A673 (cell line): ENCODE results near the gene ECM2. TPM values are rescaled to one million over a fixed set of nuclear protein-coding genes. Genes with fewer than 3 reads are reported as not detected.

Experiments
- BruUV-seq: library from RNA; stranded (reverse); fragments of 400-500 nt; replicated peaks from 2 replicates; lab custom pipeline; 2021; lab: Mats Ljungman, UMichigan
- CTCF ChIA-PET: fragments of 300-600 bp; sonication (Branson Sonifier 250); formaldehyde crosslinking; loops from one replicate; lab custom pipeline; 2022; ENCODE audit warnings: antibody characterized with exemption; lab: Charles Lee
- POLR2A ChIA-PET: fragments of 300-600 bp; sonication (Branson Sonifier 250); formaldehyde crosslinking; loops from one replicate; lab custom pipeline; 2022; ENCODE audit warnings: antibody characterized with exemption; ENCODE audit not compliant: low non-redundant PET; lab: Charles Lee
- DNase-seq: peaks from one replicate; pipeline ENCODE4 v3.0.0-alpha.2; 2015; ENCODE audit warnings: low spot score
- H3K27ac ChIP-seq: fragments of 200-600 bp; sonication (generic); 2 replicates; pipeline ENCODE4 v1.5.1; 2016; ENCODE audit warnings: mixed run types, low read depth, mild to moderate bottlenecking, mixed read lengths, antibody characterized with exemption, low read length; ENCODE audit not compliant: poor library complexity, severe bottlenecking
- H3K27me3 ChIP-seq: fragments of 200-600 bp; sonication (generic); replicated peaks from 2 replicates; pipeline ENCODE4 v1.6.1; 2017; ENCODE audit warnings: mixed run types, low read depth, mild to moderate bottlenecking, mixed read lengths, antibody characterized with exemption, low read length; ENCODE audit not compliant: insufficient read depth, poor library complexity
- H3K36me3 ChIP-seq: fragments of 200-600 bp; sonication (generic); 2 replicates; pipeline ENCODE4 v1.6.1; 2016; ENCODE audit warnings: mixed run types, mild to moderate bottlenecking, mixed read lengths, antibody characterized with exemption, low read length; ENCODE audit not compliant: insufficient read depth, poor library complexity, severe bottlenecking
- H3K4me1 ChIP-seq: fragments of 200-600 bp; sonication (generic); 2 replicates; pipeline ENCODE4 v1.6.1; 2017; ENCODE audit warnings: mixed run types, mild to moderate bottlenecking, mixed read lengths, antibody characterized with exemption, low read length; ENCODE audit not compliant: insufficient read depth, poor library complexity, severe bottlenecking
- H3K4me3 ChIP-seq: fragments of 200-600 bp; sonication (generic); 2 replicates; pipeline ENCODE4 v1.5.1; 2016; ENCODE audit warnings: low read depth, mixed run types, mild to moderate bottlenecking, mixed read lengths, low read length; ENCODE audit not compliant: poor library complexity, severe bottlenecking
- H3K9me3 ChIP-seq: fragments of 200-600 bp; sonication (generic); 2 replicates; pipeline ENCODE4 v1.6.1; 2016; ENCODE audit warnings: mixed run types, low read depth, mild to moderate bottlenecking, mixed read lengths, antibody characterized with exemption, low read length; ENCODE audit not compliant: poor library complexity, severe bottlenecking
- CTCF ChIP-seq: fragments of 300-800, 200-600 bp; sonication (generic); conservative IDR thresholded peaks from 2 replicates; pipeline ENCODE4 v1.5.1; 2017; ENCODE audit warnings: low read depth, mild to moderate bottlenecking, antibody characterized with exemption, low read length, moderate library complexity, mixed read lengths
- EZH2 ChIP-seq: fragments of 200-600 bp; sonication (generic); IDR thresholded peaks from 2 replicates; pipeline ENCODE4 v1.6.1; 2017; ENCODE audit warnings: borderline replicate concordance, low read depth, mild to moderate bottlenecking, mixed read lengths, antibody characterized with exemption, low read length; ENCODE audit not compliant: poor library complexity, severe bottlenecking
- intact Hi-C: fragments of 100-400 bp; cut with micrococcal nuclease; formaldehyde crosslinking; loops from one replicate; pipeline ENCODE4 v1.10.0; 2022; ENCODE audit not compliant: unreplicated experiment
- total RNA-seq: library from RNA; stranded (reverse); gene quantifications from 2 replicates; pipeline ENCODE4 v1.2.3, GENCODE V29; 2021

ECM2 gene
- total RNA-seq, 1 experiment from 2014 or later, result 0.24 TPM

GRCh38 chr9:92518199-92518598, 17.6 kb downstream of the ECM2 start:
- no peak for TF ChIP-seq EZH2
- no peak for TF ChIP-seq CTCF
- Histone ChIP-seq H3K4me1 (no peaks in the 10 kb centered on the region), H3K36me3 (no peaks in the 10 kb centered on the region), H3K4me3 (no peak overlapping the region), H3K27me3 (no peaks in the 10 kb centered on the region), H3K27ac (no peak overlapping the region), H3K9me3 (no peaks in the 10 kb centered on the region)
- intact Hi-C loops, result no loop called here
- BruUV-seq, result no TSS peak
- DNase-seq, result no peak
- ChIA-PET POLR2A (no interaction called here), CTCF (no interaction called here)

GRCh38 chr9:92517046-92517445, 18.7 kb downstream of the ECM2 start:
- intact Hi-C loops, result no loop called here
- CTCF ChIA-PET, result no interaction called here
- no TSS peak for BruUV-seq

GRCh38 chr9:92516521-92516920, 19.3 kb downstream of the ECM2 start:
- ChIA-PET POLR2A (no interaction called here), CTCF (no interaction called here)
- H3K9me3 ChIP-seq, result no peaks in the 10 kb centered on the region
- DNase-seq, result no peak
- no peak overlapping the region for H3K27ac ChIP-seq
- H3K4me1 ChIP-seq, result no peaks in the 10 kb centered on the region
- no TSS peak for BruUV-seq
- no peak overlapping the region for H3K4me3 ChIP-seq
- intact Hi-C loops, result no loop called here
- no peak for TF ChIP-seq EZH2
- no peak for TF ChIP-seq CTCF
- no peaks in the 10 kb centered on the region for H3K27me3 ChIP-seq
- H3K36me3 ChIP-seq, result no peaks in the 10 kb centered on the region

More at GRCh38 chr9:92517046-92517445, 18.7 kb downstream of the ECM2 start:
- Histone ChIP-seq H3K4me3 (no peak overlapping the region), H3K27ac (no peak overlapping the region), H3K36me3 (no peaks in the 10 kb centered on the region), H3K4me1 (no peaks in the 10 kb centered on the region), H3K27me3 (no peaks in the 10 kb centered on the region), H3K9me3 (no peaks in the 10 kb centered on the region)
- TF ChIP-seq CTCF, result no peak
- no peak for TF ChIP-seq EZH2
- DNase-seq, result no peak
- POLR2A ChIA-PET, result no interaction called here
